SH-SY5Y (cell line): ENCODE results near the gene TCL1A.

Experiments used
- GATA2 ChIP-seq: IDR thresholded peaks from 2 replicates; pipeline ENCODE4 v1.6.1; 2011; ENCODE audit warnings: mild to moderate bottlenecking, low read depth, low read length
- GATA3 ChIP-seq: IDR thresholded peaks from 2 replicates; pipeline ENCODE4 v1.6.1; 2011; ENCODE audit warnings: low read depth, mild to moderate bottlenecking, low read length, moderate library complexity

DNA sequence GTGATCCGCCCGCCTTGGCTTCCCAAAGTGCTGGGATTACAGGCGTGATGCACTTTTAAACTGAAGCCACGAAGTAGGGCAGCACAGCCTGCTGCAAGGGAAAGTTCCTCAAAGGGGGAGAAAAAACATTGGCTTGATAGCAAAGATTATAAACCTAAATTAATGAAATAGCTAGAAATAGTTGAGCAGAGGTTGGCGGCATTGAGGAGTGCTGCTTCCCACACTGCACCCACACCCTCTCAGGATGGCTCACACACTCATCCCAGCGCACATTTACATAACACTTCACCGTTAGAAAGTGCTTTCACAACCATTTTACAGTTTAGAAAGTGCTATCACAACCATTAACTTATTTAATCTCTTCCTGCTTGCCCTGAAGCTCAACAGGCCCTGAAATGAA lies 44.4 kb upstream of the TCL1A start:
- TF ChIP-seq GATA3 (no peak), GATA2 (no peak)
